Measurements from ENCODE around the gene GHRHR.

- no peak for TF ChIP-seq NFIC (IDR thresholded peaks at IDR 0.05; ENCODE audit: low read depth, low read length)
- TF ChIP-seq HDAC2 (IDR thresholded peaks at IDR 0.05): no peak
- no peak for TF ChIP-seq ZNF592 (IDR thresholded peaks at IDR 0.05)
- no peak for TF ChIP-seq CTCF (IDR thresholded peaks at IDR 0.05 in 2 of 3, conservative IDR thresholded peaks at IDR 0.05 in 1 of 3; ENCODE audit: control insufficient read depth in 2 of 3, extremely low read depth in 1 of 3, insufficient read depth in 1 of 3, low read depth in 3 of 3, low read length in 3 of 3)
- TF ChIP-seq ZNF24 (IDR thresholded peaks at IDR 0.05): no peak
- no peak for TF ChIP-seq STAT1 (conservative IDR thresholded peaks at IDR 0.05)
- TF ChIP-seq POLR2AphosphoS2 (IDR thresholded peaks at IDR 0.05; ENCODE audit: low read depth, low read length): no peak
- TF ChIP-seq EP300 (IDR thresholded peaks at IDR 0.05; ENCODE audit: borderline replicate concordance in 1 of 2, control insufficient read depth in 1 of 2, low read depth in 2 of 2, low read length in 2 of 2): no peak
- TF ChIP-seq RAD21 (IDR thresholded peaks at IDR 0.05; ENCODE audit: insufficient read depth, low read depth, low read length): no peak
- no peak for TF ChIP-seq USF1 (IDR thresholded peaks at IDR 0.05; ENCODE audit: borderline replicate concordance, extremely low read length, insufficient read depth, low read depth, low read length)
- no peak for TF ChIP-seq TARDBP (IDR thresholded peaks at IDR 0.05; ENCODE audit: borderline replicate concordance)
- TF ChIP-seq FOXK2 (IDR thresholded peaks at IDR 0.05): no peak
- no peak for TF ChIP-seq SIN3A (IDR thresholded peaks at IDR 0.05; ENCODE audit: low read depth, low read length)
These were observed 39.9 kb upstream of the GHRHR start for GRCh38 chr7:30923774-30924413.

All from GM12878 (cell line).